ENCODE data around the gene PLXNA4.

PLXNA4 gene

DNA sequence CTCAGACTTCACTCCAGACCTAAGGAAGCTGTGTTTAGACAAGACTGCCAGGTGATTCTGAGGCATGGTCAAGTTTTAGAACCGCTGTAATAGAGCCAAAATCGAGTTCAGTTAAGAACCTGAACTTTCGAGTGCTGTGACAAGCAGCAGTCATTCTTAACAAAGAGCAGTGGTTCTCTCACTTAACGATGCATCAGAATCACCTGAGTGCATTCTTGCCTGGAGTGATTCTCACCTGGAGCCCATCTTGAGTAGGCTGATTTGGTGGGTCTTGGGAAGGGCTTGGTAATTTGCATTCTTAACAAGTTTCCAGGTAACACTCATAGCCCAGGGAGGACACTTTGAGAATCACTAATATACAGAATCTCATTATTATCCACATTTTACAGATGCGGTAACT, 44.7 kb downstream of the PLXNA4 start:
- no peak for DNase-seq

GRCh38 chr7:132528695-132529094, 47.6 kb downstream of the PLXNA4 start:
- DNase-seq = no peak

DNA sequence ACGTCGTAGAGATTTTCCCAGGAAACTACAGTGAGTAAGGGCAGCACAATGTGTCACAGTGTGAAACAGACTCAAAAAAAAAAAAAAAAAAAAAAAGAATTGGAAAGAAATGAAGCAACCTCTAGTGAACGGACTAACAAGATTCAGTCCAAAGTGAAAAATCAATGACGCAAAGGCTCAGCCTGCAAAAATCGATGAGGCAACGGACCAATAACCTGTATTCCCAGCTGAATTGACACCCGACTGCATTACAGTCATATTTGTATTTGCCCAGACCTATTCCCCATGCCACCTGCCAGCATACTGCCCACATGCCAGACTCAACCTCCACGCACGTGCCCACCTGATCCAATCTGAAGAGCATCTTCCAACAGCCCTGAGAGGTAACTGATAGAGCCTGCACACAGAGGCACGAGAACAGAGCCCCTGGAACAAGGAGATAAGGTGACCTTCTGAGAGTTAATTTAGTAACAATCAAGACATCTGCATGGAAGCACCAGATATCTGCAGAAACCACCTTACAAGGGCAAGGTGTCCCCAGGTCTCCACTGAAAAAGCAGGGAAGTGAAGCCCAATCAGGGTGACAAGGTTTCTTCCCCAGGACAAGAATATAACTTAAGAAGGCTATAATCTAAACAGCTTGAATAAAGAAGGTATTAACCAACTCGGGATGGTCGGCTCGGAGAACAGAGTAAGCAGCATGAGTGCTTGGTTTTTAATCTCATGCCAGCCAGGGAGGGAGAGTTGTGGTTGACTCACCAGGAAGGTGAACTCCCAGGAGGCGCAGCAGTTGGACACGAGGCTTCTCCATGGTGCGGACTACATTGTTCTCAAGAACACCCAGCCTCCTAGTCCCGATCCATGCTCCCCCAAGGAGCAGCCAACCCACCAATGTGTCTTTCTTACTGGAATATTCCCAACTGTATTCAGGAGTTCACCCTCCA, 48.5 kb downstream of the PLXNA4 start:
- no peak for DNase-seq

- no peak for DNase-seq
These were observed 50.0 kb downstream of the PLXNA4 start for GRCh38 chr7:132526111-132526740.

DNA sequence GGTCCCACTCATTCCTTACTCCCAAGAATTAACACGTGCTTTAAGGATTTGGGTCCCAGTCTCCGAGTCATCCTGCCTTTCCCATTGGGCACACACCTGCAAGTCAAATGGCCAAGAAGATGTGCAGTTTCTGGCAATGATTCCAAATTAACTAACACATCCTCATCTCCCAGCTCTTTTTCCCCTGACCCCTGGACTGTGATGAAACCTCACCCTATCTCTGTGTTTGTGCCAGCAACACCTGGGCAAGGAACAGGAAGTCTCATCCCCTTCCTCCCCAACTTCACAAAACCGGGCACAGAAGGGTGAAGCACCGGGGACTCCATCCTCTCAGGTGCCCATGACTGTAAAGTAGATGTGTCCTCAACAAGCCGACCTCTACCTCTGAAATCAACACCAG, 54.8 kb downstream of the PLXNA4 start:
- DNase-seq = no peak

DNA sequence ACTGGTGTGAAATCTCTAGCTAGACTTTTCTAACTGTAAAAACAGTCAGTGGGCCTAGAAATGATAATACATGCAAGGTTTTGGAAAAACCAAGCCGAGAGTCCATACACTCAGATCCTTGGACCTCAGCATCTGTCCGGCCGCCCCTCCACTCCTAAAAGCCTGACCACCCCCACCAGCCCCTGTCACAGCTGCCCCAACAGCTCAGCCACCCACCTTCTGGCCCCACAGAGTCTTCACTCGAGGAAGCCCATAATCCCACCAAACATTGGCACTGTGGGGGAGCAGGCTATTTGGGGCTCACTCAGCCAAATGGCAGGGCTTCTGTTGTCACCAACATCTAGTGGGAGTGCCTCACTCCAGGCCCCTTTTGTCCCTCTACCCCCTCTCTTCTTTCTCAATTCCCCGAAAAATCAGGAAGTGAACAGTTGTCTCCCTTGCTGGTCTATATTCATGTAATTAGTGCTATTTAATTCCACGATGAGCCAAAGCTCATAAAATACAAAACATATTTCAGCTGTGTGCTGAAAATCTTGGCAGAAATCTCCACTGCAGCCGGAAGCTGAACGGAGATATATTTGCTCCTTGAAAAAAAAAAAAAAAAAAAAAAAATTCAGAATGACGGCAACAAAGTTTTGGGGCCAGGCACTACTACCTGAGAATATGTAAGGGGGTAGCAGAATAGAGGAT, 55.5 kb downstream of the PLXNA4 start:
- no peak for DNase-seq

DNA sequence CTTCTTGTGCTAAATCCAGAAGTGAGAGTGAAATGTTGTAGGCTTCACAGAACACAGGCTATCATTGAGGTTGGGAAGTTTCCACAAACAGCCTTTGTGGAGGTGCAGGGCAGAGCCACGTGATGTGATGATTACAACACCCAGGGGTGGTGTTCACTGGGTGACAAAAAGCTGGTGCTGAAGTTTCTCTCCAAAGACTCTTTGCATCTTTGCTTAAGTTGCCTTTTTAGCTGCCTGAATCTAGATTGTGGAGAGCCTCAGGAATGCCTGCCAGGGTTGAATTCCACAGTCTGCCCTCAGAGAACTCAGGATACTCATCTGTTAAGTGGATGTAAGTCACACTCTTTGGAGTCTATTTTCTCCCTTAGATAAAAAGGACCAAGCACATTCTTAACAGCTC, 56.3 kb downstream of the PLXNA4 start:
- DNase-seq = no peak

DNA sequence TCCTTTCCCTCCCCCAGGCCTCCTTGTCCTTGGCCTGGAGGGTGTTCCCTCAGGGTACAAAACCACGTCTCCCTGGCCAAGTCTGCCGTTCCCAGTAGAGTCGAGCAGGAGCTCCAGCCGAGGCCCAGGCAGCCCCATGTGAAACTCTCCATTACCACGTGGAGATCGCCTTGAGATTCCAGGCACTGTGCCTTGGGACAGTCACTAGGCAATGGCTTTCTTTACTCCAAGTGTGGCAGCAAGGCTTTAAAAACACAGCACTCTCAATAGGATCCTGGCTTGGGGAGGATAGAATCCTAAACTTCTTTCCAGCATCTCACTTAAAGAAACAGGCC, 57.5 kb downstream of the PLXNA4 start:
- DNase-seq = no peak

GRCh38 chr7:132518102-132518838, 58.0 kb downstream of the PLXNA4 start:
- no peak for DNase-seq

- DNase-seq = no peak
These were observed 60.0 kb downstream of the PLXNA4 start for GRCh38 chr7:132516042-132516840.

DNA sequence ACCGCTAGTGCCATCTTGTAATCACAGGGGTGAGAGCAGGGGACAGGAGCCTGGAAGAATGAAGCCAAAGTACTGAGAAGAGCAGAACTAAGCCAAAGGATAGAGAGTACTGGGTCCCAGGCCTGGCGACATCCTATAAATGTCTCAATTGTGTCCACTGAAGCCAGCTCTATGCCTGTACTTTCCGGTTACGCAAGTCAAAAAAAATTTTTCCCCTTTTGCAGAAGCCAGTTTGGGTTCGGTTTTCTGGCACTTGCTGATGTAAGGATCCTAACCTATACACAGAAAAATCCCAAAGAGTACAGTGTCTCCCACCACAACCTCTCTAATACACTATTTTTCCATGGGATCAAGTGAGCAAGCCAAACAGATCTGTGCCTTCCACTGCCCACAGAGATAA, 61.1 kb downstream of the PLXNA4 start:
- DNase-seq = no peak

- DNase-seq = no peak
These were observed 61.8 kb downstream of the PLXNA4 start for GRCh38 chr7:132514430-132514829.

GRCh38 chr7:132511921-132512320, 64.3 kb downstream of the PLXNA4 start:
- no peak for DNase-seq

DNA sequence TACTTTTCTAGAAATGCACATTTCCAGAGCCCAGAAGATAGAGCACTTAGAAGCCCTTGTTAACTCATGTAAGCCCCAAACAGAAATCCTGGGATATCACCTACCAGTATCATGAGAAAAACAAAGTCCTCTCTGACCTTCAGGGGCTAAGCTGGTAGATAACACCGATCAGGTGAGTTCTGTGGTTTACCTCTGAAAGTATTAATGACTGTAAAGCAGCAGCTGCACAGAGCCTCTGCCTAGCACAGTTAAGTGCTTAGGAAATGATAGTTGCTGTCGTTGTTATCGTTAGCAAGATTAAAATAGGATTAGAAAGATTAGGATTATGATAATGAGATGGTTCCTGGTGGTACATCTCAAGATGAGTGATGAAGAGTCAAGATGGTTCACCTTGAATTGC, 64.9 kb downstream of the PLXNA4 start:
- no peak for DNase-seq

- no peak for DNase-seq
These were observed 66.6 kb downstream of the PLXNA4 start for GRCh38 chr7:132509643-132510042.

- no peak for DNase-seq
These were observed 67.4 kb downstream of the PLXNA4 start for GRCh38 chr7:132508724-132509353.

GRCh38 chr7:132504852-132505251, 71.4 kb downstream of the PLXNA4 start:
- DNase-seq = no peak

GRCh38 chr7:132504071-132504470, 72.2 kb downstream of the PLXNA4 start:
- no peak for DNase-seq

GRCh38 chr7:132503415-132503814, 72.9 kb downstream of the PLXNA4 start:
- DNase-seq = no peak

DNA sequence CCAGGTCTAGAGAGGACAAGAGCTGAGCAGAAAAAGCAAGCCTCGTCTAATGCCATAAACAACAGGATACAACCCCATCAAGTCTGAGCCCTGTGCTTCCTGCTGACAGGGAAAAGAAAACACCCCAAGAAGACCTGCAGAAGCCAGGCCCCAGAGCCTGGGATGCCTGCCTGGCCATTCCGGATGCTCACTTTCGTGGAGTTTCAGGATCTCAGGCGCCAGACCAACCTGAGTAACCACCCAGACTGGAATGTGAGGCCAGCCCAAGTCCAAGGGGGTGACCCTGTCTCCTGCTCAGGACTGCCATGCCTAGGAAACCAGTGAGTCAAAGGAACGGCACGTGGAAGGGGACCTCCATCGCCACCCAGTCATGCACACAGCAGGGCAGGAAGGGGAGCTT, 74.3 kb downstream of the PLXNA4 start:
- DNase-seq = no peak

GRCh38 chr7:132500727-132501440, 75.4 kb downstream of the PLXNA4 start:
- no peak for DNase-seq

Measured in bone marrow (tissue), 2 donors.